ENCODE measurements around the gene MYBL2.
A peak's percentile ranks its signal among the peaks of the same experiment; 100 is the strongest.

MYBL2 gene

GRCh38 chr20:43682446-43682845 is 15.5 kb downstream of the MYBL2 start:
- no peak for DNase-seq

GRCh38 chr20:43686820-43687219 is 19.9 kb downstream of the MYBL2 start:
- no peak for DNase-seq

GRCh38 chr20:43689165-43689564 is 22.3 kb downstream of the MYBL2 start:
- DNase-seq, result no peak

- peak; percentile 65 for DNase-seq
Observed at GRCh38 chr20:43690943-43691598, 24.2 kb downstream of the MYBL2 start.

- DNase-seq, result peak; percentile 83
Observed at GRCh38 chr20:43691928-43692524, 25.1 kb downstream of the MYBL2 start.

- DNase-seq, result no peak
Observed at GRCh38 chr20:43694763-43695162, 27.8 kb downstream of the MYBL2 start.

- no peak for DNase-seq
Observed at GRCh38 chr20:43695571-43695970, 28.7 kb downstream of the MYBL2 start.

- DNase-seq, result no peak
Observed at GRCh38 chr20:43699941-43700565, 33.1 kb downstream of the MYBL2 start.

GRCh38 chr20:43700627-43701026 is 33.7 kb downstream of the MYBL2 start:
- DNase-seq, result no peak

- DNase-seq, result no peak
Observed at GRCh38 chr20:43702502-43702901, 35.6 kb downstream of the MYBL2 start.

GRCh38 chr20:43710370-43711044 is 43.6 kb downstream of the MYBL2 start:
- no peak for DNase-seq

GRCh38 chr20:43711098-43711654 is 44.3 kb downstream of the MYBL2 start:
- DNase-seq, result no peak

GRCh38 chr20:43715044-43715443 is 48.1 kb downstream of the MYBL2 start:
- DNase-seq, result no peak

GRCh38 chr20:43715511-43715910 is 48.6 kb downstream of the MYBL2 start:
- no peak for DNase-seq

- no peak for DNase-seq
Observed at GRCh38 chr20:43716123-43716522, 49.2 kb downstream of the MYBL2 start.

- no peak for DNase-seq
Observed at GRCh38 chr20:43716757-43717615, 50.1 kb downstream of the MYBL2 start.

GRCh38 chr20:43717616-43717995 is 50.7 kb downstream of the MYBL2 start:
- DNase-seq, result no peak

GRCh38 chr20:43720007-43720406 is 53.1 kb downstream of the MYBL2 start:
- DNase-seq, result no peak

GRCh38 chr20:43721097-43721428 is 54.1 kb downstream of the MYBL2 start:
- DNase-seq, result no peak

GRCh38 chr20:43721429-43722152 is 54.7 kb downstream of the MYBL2 start:
- DNase-seq, result no peak

- DNase-seq, result no peak
Observed at GRCh38 chr20:43722153-43722505, 55.2 kb downstream of the MYBL2 start.

- DNase-seq, result no peak
Observed at GRCh38 chr20:43723186-43723585, 56.3 kb downstream of the MYBL2 start.
